ENCODE data around the gene CTNND1. TPM values are rescaled to one million over a fixed set of nuclear protein-coding genes. Genes with fewer than 3 reads are reported as not detected.
A peak's percentile ranks its signal among the peaks of the same experiment; 100 is the strongest.

CTNND1 gene
- total and polyA plus RNA-seq, 10 of the 15 experiments (the other 5 are each of a cell fraction or from before 2014, with no cell fraction given), result 4.7 to 70.0 (median 30.0) TPM

- TF ChIP-seq, protein P1, sequence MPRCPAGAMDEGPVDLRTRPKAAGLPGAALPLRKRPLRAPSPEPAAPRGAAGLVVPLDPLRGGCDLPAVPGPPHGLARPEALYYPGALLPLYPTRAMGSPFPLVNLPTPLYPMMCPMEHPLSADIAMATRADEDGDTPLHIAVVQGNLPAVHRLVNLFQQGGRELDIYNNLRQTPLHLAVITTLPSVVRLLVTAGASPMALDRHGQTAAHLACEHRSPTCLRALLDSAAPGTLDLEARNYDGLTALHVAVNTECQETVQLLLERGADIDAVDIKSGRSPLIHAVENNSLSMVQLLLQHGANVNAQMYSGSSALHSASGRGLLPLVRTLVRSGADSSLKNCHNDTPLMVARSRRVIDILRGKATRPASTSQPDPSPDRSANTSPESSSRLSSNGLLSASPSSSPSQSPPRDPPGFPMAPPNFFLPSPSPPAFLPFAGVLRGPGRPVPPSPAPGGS (IDR thresholded peaks at IDR 0.05; ENCODE audit: borderline replicate concordance, insufficient read depth, low read depth, low read length, poor library complexity, severe bottlenecking), result peak; percentile 73
- 0 out of 2 replicates have a peak, but pooled peaks have one; percentile 48 for TF ChIP-seq IRF3 (IDR thresholded peaks at IDR 0.05)
- peak; percentile 90; the same call in 1 of the 2 replicates for TF ChIP-seq ESRRA (IDR thresholded peaks at IDR 0.05; ENCODE audit: low read length)
- peak; percentile 85 for TF ChIP-seq TCF12 (IDR thresholded peaks at IDR 0.05; ENCODE audit: low read depth, low read length)
- TF ChIP-seq KDM1A (IDR thresholded peaks at IDR 0.05; ENCODE audit: borderline replicate concordance), result no peak
- peak in 1 of 2 experiments; percentile 83; a peak in 2 of 4 replicates for TF ChIP-seq ETV6 (conservative IDR thresholded peaks at IDR 0.05 in 1 of 2, IDR thresholded peaks at IDR 0.05 in 1 of 2; ENCODE audit: borderline replicate concordance in 1 of 2, low read depth in 1 of 2)
- TF ChIP-seq PRDM15 (CRISPR knock-in tag; IDR thresholded peaks at IDR 0.05), result no peak
- TF ChIP-seq MYB (IDR thresholded peaks at IDR 0.05; ENCODE audit: borderline replicate concordance, low read depth, low read length), result no peak
- TF ChIP-seq BMI1 (IDR thresholded peaks at IDR 0.05; ENCODE audit: borderline replicate concordance), result 0 out of 2 replicates have a peak, but pooled peaks have one; percentile 9
- no peak; the same call in 1 of the 2 replicates for TF ChIP-seq NFIC (IDR thresholded peaks at IDR 0.05; ENCODE audit: low read depth, low read length)
- peak; percentile 89 for TF ChIP-seq YY1 (IDR thresholded peaks at IDR 0.05; ENCODE audit: low read depth, low read length)
- TF ChIP-seq CREM (IDR thresholded peaks at IDR 0.05; ENCODE audit: low read depth), result peak; percentile 84
- peak; percentile 99 for TF ChIP-seq ZBTB40 (IDR thresholded peaks at IDR 0.05; ENCODE audit: borderline replicate concordance)
- TF ChIP-seq RFX5 (IDR thresholded peaks at IDR 0.05; ENCODE audit: low read depth, low read length), result peak; percentile 89
- peak; percentile 88 for TF ChIP-seq HCFC1 (IDR thresholded peaks at IDR 0.05; ENCODE audit: low read length)
- peak; percentile 88 for TF ChIP-seq CHD2 (IDR thresholded peaks at IDR 0.05; ENCODE audit: borderline replicate concordance, low read depth, low read length)
- TF ChIP-seq POU2F2 (IDR thresholded peaks at IDR 0.05; ENCODE audit: borderline replicate concordance, low read depth, low read length), result peak; percentile 95
Measured at GRCh38 chr11:57741132-57742086, 20.2 kb upstream of the CTNND1 start, which contains the start of gene SELENOH (continued).

Data from GM12878 (cell line).